COLO668 (cell line): Measurements from ENCODE around the gene B3GLCT.
"Not testable (repeated sequence)": the region's sequence is repeated elsewhere in the genome, so short reads cannot be mapped to it uniquely, and the experiment has no call there.

Experiments
- DNase-seq: peaks from one replicate; lab custom pipeline; 2025; ENCODE audit not compliant: unreplicated experiment; lab: John Stamatoyannopoulos, UW

B3GLCT gene

GRCh38 chr13:31199849-31200636, at the start of gene B3GLCT:
Gene B3GLCT (plus strand): TSS chr13:31199975. CDS start chr13:31200085, 110 bp downstream.
- DNase-seq = peak; percentile 94

GRCh38 chr13:31150315-31150985, 49.3 kb upstream of the B3GLCT start:
- DNase-seq = no peak

- no peak for DNase-seq
Measured at GRCh38 chr13:31151837-31152236, 47.9 kb upstream of the B3GLCT start.

GRCh38 chr13:31154939-31155338, 44.8 kb upstream of the B3GLCT start:
- no peak for DNase-seq

- DNase-seq = no peak
Measured at GRCh38 chr13:31159306-31159705, 40.5 kb upstream of the B3GLCT start.

- peak; percentile 74 for DNase-seq
Measured at GRCh38 chr13:31160857-31161556, 38.8 kb upstream of the B3GLCT start.

- peak; percentile 100 for DNase-seq
Measured at GRCh38 chr13:31161557-31162150, 38.1 kb upstream of the B3GLCT start, which contains the start of gene HSPH1. Gene HSPH1 (minus strand): TSS chr13:31161904. CDS start chr13:31161582, 322 bp downstream.

GRCh38 chr13:31162151-31163008, 37.4 kb upstream of the B3GLCT start:
- peak; percentile 99 for DNase-seq

- DNase-seq = no peak
Measured at GRCh38 chr13:31166591-31166990, 33.2 kb upstream of the B3GLCT start.

- DNase-seq = no peak
Measured at GRCh38 chr13:31167490-31167889, 32.3 kb upstream of the B3GLCT start.

- DNase-seq = no peak
Measured at GRCh38 chr13:31168166-31168565, 31.6 kb upstream of the B3GLCT start.

GRCh38 chr13:31168736-31169135, 31.0 kb upstream of the B3GLCT start:
- DNase-seq = no peak

GRCh38 chr13:31172001-31172400, 27.8 kb upstream of the B3GLCT start:
- no peak for DNase-seq

- DNase-seq = no peak
Measured at GRCh38 chr13:31172535-31172934, 27.2 kb upstream of the B3GLCT start.

GRCh38 chr13:31174018-31174417, 25.8 kb upstream of the B3GLCT start:
- no peak for DNase-seq

- no peak for DNase-seq
Measured at GRCh38 chr13:31175847-31176532, 23.8 kb upstream of the B3GLCT start.

- DNase-seq = not testable (repeated sequence)
Measured at GRCh38 chr13:31177813-31178495, 21.8 kb upstream of the B3GLCT start.

- DNase-seq = no peak
Measured at GRCh38 chr13:31179241-31179640, 20.5 kb upstream of the B3GLCT start.

GRCh38 chr13:31179754-31180153, 20.0 kb upstream of the B3GLCT start:
- DNase-seq = no peak
